NCI-H146 treated with DMSO at 0.1 percent for 48 hours (cell line): ENCODE measurements around the gene ZBTB16.

Source experiments
- DNase-seq: peaks from one replicate; lab custom pipeline; 2025; ENCODE audit not compliant: unreplicated experiment; lab: John Stamatoyannopoulos, UW

Gene ZBTB16

GRCh38 chr11:114291842-114292680 lies 232.6 kb downstream of the ZBTB16 start:
- DNase-seq = no peak

GRCh38 chr11:114293201-114293711 lies 233.7 kb downstream of the ZBTB16 start:
- no peak for DNase-seq

- DNase-seq = no peak
Measured at GRCh38 chr11:114295676-114296604, 236.4 kb downstream of the ZBTB16 start, which contains the start of gene NNMT. Gene NNMT (plus strand): TSS chr11:114296399. CDS start chr11:114296557, 158 bp downstream.

- DNase-seq = no peak
Measured at GRCh38 chr11:114296605-114297372, 237.3 kb downstream of the ZBTB16 start.

GRCh38 chr11:114297806-114298709 lies 238.5 kb downstream of the ZBTB16 start:
- DNase-seq = no peak

GRCh38 chr11:114298710-114299109 lies 239.2 kb downstream of the ZBTB16 start:
- DNase-seq = no peak
